Measurements from ENCODE around the gene YTHDC1. TPM values are rescaled to one million over a fixed set of nuclear protein-coding genes. Genes with fewer than 3 reads are reported as not detected.

The YTHDC1 gene
- polyA plus RNA-seq, 1 donor from 2014 or later: 53.0 TPM

GRCh38 chr4:68342134-68342533 lies 7.8 kb downstream of the YTHDC1 start:
- H3K4me3 Mint-ChIP-seq: peak overlapping the region in 2 of 4 donors; percentile 50 to 66
- no peak overlapping the region for H3K27ac Mint-ChIP-seq
- peaks cover 40 to 58% (median 47%) of the 10 kb centered on the region in 3 donors for H3K4me1 Mint-ChIP-seq
- H3K9me3 Mint-ChIP-seq: peaks cover 0 to 1% (median 0%) of the 10 kb centered on the region in 3 donors
- H3K27me3 Mint-ChIP-seq: no peaks in the 10 kb centered on the region
- peaks cover 5% of the 10 kb centered on the region for H3K36me3 Mint-ChIP-seq

GRCh38 chr4:68338625-68339024 lies 11.3 kb downstream of the YTHDC1 start:
- Mint-ChIP-seq H3K36me3 (peaks cover 5% of the 10 kb centered on the region), H3K27ac (no peak overlapping the region), H3K4me1 (peaks cover 22 to 38% (median 28%) of the 10 kb centered on the region in 3 donors), H3K4me3 (peak overlapping the region in 1 of 4 donors; percentile 23), H3K9me3 (no peaks in the 10 kb centered on the region), H3K27me3 (no peaks in the 10 kb centered on the region)

GRCh38 chr4:68337522-68337921 lies 12.4 kb downstream of the YTHDC1 start:
- Mint-ChIP-seq H3K27me3 (no peaks in the 10 kb centered on the region), H3K9me3 (no peaks in the 10 kb centered on the region), H3K4me3 (no peak overlapping the region), H3K27ac (peak overlapping the region in 1 of 3 donors; percentile 44), H3K36me3 (peaks cover 5% of the 10 kb centered on the region), H3K4me1 (peaks cover 21 to 38% (median 28%) of the 10 kb centered on the region in 3 donors)

- Mint-ChIP-seq H3K27ac (peak overlapping the region in 1 of 3 donors; percentile 44), H3K36me3 (peaks cover 5% of the 10 kb centered on the region), H3K27me3 (no peaks in the 10 kb centered on the region), H3K4me1 (peaks cover 18 to 35% (median 24%) of the 10 kb centered on the region in 3 donors), H3K9me3 (no peaks in the 10 kb centered on the region), H3K4me3 (peak overlapping the region in 1 of 4 donors; percentile 19)
Measured at GRCh38 chr4:68337004-68337403, 12.9 kb downstream of the YTHDC1 start.

- peaks cover 15 to 32% (median 19%) of the 10 kb centered on the region in 3 donors for H3K4me1 Mint-ChIP-seq
- H3K27ac Mint-ChIP-seq: no peak overlapping the region
- H3K4me3 Mint-ChIP-seq: no peak overlapping the region
- H3K9me3 Mint-ChIP-seq: no peaks in the 10 kb centered on the region
- H3K27me3 Mint-ChIP-seq: no peaks in the 10 kb centered on the region
- peaks cover 5% of the 10 kb centered on the region for H3K36me3 Mint-ChIP-seq
Measured at GRCh38 chr4:68336530-68336929, 13.4 kb downstream of the YTHDC1 start.

- peaks cover 4% of the 10 kb centered on the region for H3K36me3 Mint-ChIP-seq
- no peak overlapping the region for H3K4me3 Mint-ChIP-seq
- H3K27me3 Mint-ChIP-seq: no peaks in the 10 kb centered on the region
- H3K9me3 Mint-ChIP-seq: no peaks in the 10 kb centered on the region
- no peaks in the 10 kb centered on the region for H3K4me1 Mint-ChIP-seq
- peak overlapping the region in 1 of 3 donors; percentile 27 for H3K27ac Mint-ChIP-seq
Measured at GRCh38 chr4:68326141-68326540, 23.7 kb downstream of the YTHDC1 start.

GRCh38 chr4:68324519-68325262 lies 25.2 kb downstream of the YTHDC1 start:
- peak overlapping the region in 2 of 3 donors; percentile 2 to 35 for H3K27ac Mint-ChIP-seq
- H3K27me3 Mint-ChIP-seq: no peaks in the 10 kb centered on the region
- H3K36me3 Mint-ChIP-seq: peaks cover 4% of the 10 kb centered on the region
- no peak overlapping the region for H3K4me3 Mint-ChIP-seq
- H3K4me1 Mint-ChIP-seq: no peaks in the 10 kb centered on the region
- H3K9me3 Mint-ChIP-seq: no peaks in the 10 kb centered on the region

- H3K9me3 Mint-ChIP-seq: no peaks in the 10 kb centered on the region
- no peak overlapping the region for H3K4me3 Mint-ChIP-seq
- H3K4me1 Mint-ChIP-seq: no peaks in the 10 kb centered on the region
- H3K36me3 Mint-ChIP-seq: peaks cover 9% of the 10 kb centered on the region
- peak overlapping the region in 2 of 3 donors; percentile 16 to 82 for H3K27ac Mint-ChIP-seq
- H3K27me3 Mint-ChIP-seq: no peaks in the 10 kb centered on the region
Measured at GRCh38 chr4:68319040-68319439, 30.9 kb downstream of the YTHDC1 start.

- peaks cover 16% of the 10 kb centered on the region for H3K36me3 Mint-ChIP-seq
- no peaks in the 10 kb centered on the region for H3K27me3 Mint-ChIP-seq
- no peak overlapping the region for H3K4me3 Mint-ChIP-seq
- H3K27ac Mint-ChIP-seq: peak overlapping the region in 1 of 3 donors; percentile 68
- no peaks in the 10 kb centered on the region for H3K4me1 Mint-ChIP-seq
- H3K9me3 Mint-ChIP-seq: no peaks in the 10 kb centered on the region
Measured at GRCh38 chr4:68316193-68316969, 33.5 kb downstream of the YTHDC1 start.

- Mint-ChIP-seq H3K4me3 (no peak overlapping the region), H3K9me3 (no peaks in the 10 kb centered on the region), H3K36me3 (peaks cover 14% of the 10 kb centered on the region), H3K27ac (no peak overlapping the region), H3K4me1 (no peaks in the 10 kb centered on the region), H3K27me3 (no peaks in the 10 kb centered on the region)
Measured at GRCh38 chr4:68310651-68311247, 39.1 kb downstream of the YTHDC1 start.

GRCh38 chr4:68304731-68305130 lies 45.2 kb downstream of the YTHDC1 start:
- no peaks in the 10 kb centered on the region for H3K9me3 Mint-ChIP-seq
- H3K4me1 Mint-ChIP-seq: no peaks in the 10 kb centered on the region
- no peaks in the 10 kb centered on the region for H3K27me3 Mint-ChIP-seq
- no peak overlapping the region for H3K27ac Mint-ChIP-seq
- H3K4me3 Mint-ChIP-seq: no peak overlapping the region
- no peaks in the 10 kb centered on the region for H3K36me3 Mint-ChIP-seq

GRCh38 chr4:68299492-68300457 lies 50.1 kb downstream of the YTHDC1 start:
- Mint-ChIP-seq H3K4me1 (peaks cover 0 to 1% (median 0%) of the 10 kb centered on the region in 3 donors), H3K4me3 (no peak overlapping the region), H3K9me3 (peaks cover 0 to 9% (median 0%) of the 10 kb centered on the region in 3 donors), H3K27me3 (no peaks in the 10 kb centered on the region), H3K27ac (no peak overlapping the region), H3K36me3 (no peaks in the 10 kb centered on the region)

GRCh38 chr4:68297137-68297536 lies 52.8 kb downstream of the YTHDC1 start:
- Mint-ChIP-seq H3K9me3 (peaks cover 0 to 9% (median 0%) of the 10 kb centered on the region in 3 donors), H3K36me3 (no peaks in the 10 kb centered on the region), H3K4me1 (peaks cover 0 to 1% (median 0%) of the 10 kb centered on the region in 3 donors), H3K4me3 (no peak overlapping the region), H3K27ac (no peak overlapping the region), H3K27me3 (no peaks in the 10 kb centered on the region)

- H3K4me3 Mint-ChIP-seq: no peak overlapping the region
- H3K4me1 Mint-ChIP-seq: peaks cover 0 to 4% (median 0%) of the 10 kb centered on the region in 3 donors
- no peak overlapping the region for H3K27ac Mint-ChIP-seq
- H3K9me3 Mint-ChIP-seq: peaks cover 0 to 3% (median 3%) of the 10 kb centered on the region in 3 donors
- no peaks in the 10 kb centered on the region for H3K27me3 Mint-ChIP-seq
- H3K36me3 Mint-ChIP-seq: no peaks in the 10 kb centered on the region
Measured at GRCh38 chr4:68291256-68291655, 58.6 kb downstream of the YTHDC1 start.
